CD14-positive monocyte (primary cell): ENCODE data around the gene XXYLT1. TPM values are rescaled to one million over a fixed set of nuclear protein-coding genes. Genes with fewer than 3 reads are reported as not detected.
A peak's percentile ranks its signal among the peaks of the same experiment; 100 is the strongest.

Source experiments
- DNase-seq, 3 donors: peaks; one replicate each; pipeline ENCODE4 v3.0.0-alpha.2; 2011 to 2022
- H2AFZ ChIP-seq: 2 replicates; pipeline ENCODE4 v1.6.0; 2012; ENCODE audit warnings: mild to moderate bottlenecking, low read depth, low read length, inconsistent platforms; ENCODE audit not compliant: insufficient read depth, poor library complexity, severe bottlenecking
- H3K27ac ChIP-seq, 2 donors: 1 replicate in 1 of 2; 2 replicates in 1 of 2; pipeline ENCODE4 v1.5.1; 2012 to 2013; ENCODE audit warnings: low read length in 2 of 2, control low read depth in 1 of 2, inconsistent platforms in 1 of 2, low read depth in 1 of 2, mild to moderate bottlenecking in 1 of 2
- H3K27me3 ChIP-seq, 2 donors: one replicate each; pipeline versions ENCODE4 v1.6.0 to v1.6.1; 2011 to 2013; ENCODE audit warnings: low read length in 2 of 2; ENCODE audit not compliant: control insufficient read depth in 2 of 2, insufficient read depth in 2 of 2
- H3K36me3 ChIP-seq, 2 donors: replicated peaks in 1 of 2; 1 replicate in 1 of 2; 2 replicates in 1 of 2; pipeline versions ENCODE4 v1.5.1 to v1.6.1; 2012 to 2013; ENCODE audit warnings: low read length in 2 of 2, control low read depth in 1 of 2, inconsistent platforms in 1 of 2, mild to moderate bottlenecking in 1 of 2; ENCODE audit not compliant: insufficient read depth in 2 of 2, control insufficient read depth in 1 of 2
- H3K4me1 ChIP-seq, 2 donors: 1 replicate in 1 of 2; 2 replicates in 1 of 2; pipeline versions ENCODE4 v1.5.1 to v1.6.1; 2012 to 2013; ENCODE audit warnings: low read length in 2 of 2, control low read depth in 1 of 2, inconsistent platforms in 1 of 2, mild to moderate bottlenecking in 1 of 2, moderate library complexity in 1 of 2; ENCODE audit not compliant: insufficient read depth in 2 of 2, control insufficient read depth in 1 of 2
- H3K4me2 ChIP-seq: replicated peaks from 2 replicates; pipeline ENCODE3; 2012; ENCODE audit warnings: low read length, moderate library complexity, mild to moderate bottlenecking; ENCODE audit not compliant: poor library complexity, severe bottlenecking; ENCODE audit errors: extremely low read depth
- H3K4me3 ChIP-seq, 3 experiments: fragments of 200-600 bp in 1 of 3; sonication (generic) in 1 of 3; replicated peaks in 1 of 3; 1 replicate in 2 of 3; 2 replicates in 1 of 3; pipeline ENCODE4 v1.5.1; 2011 to 2013; ENCODE audit warnings: low read length in 3 of 3, mild to moderate bottlenecking in 3 of 3, control low read depth in 2 of 3, low read depth in 2 of 3, inconsistent platforms in 1 of 3, moderate library complexity in 1 of 3
- H3K79me2 ChIP-seq: 2 replicates; pipeline ENCODE4 v1.6.0; 2012; ENCODE audit warnings: mild to moderate bottlenecking, control low read depth, inconsistent platforms, low read length, moderate library complexity; ENCODE audit not compliant: insufficient read depth
- H3K9ac ChIP-seq: 2 replicates; pipeline ENCODE4 v1.6.0; 2017; ENCODE audit warnings: low read length, mild to moderate bottlenecking; ENCODE audit not compliant: insufficient read depth, poor library complexity, severe bottlenecking
- H3K9me3 ChIP-seq, 2 donors: replicated peaks in 1 of 2; 1 replicate in 1 of 2; 2 replicates in 1 of 2; pipeline versions ENCODE4 v1.5.1 to v1.6.1; 2012 to 2013; ENCODE audit warnings: low read length in 2 of 2, control low read depth in 1 of 2; ENCODE audit not compliant: control insufficient read depth in 1 of 2, insufficient read depth in 1 of 2
- H4K20me1 ChIP-seq: 2 replicates; pipeline ENCODE4 v1.6.0; 2012; ENCODE audit warnings: mild to moderate bottlenecking, low read length, control low read depth, moderate library complexity; ENCODE audit not compliant: insufficient read depth
- H3K27ac Mint-ChIP-seq, 7 donors: one replicate each; pipeline ENCODE4 v1.8.0; 2020; ENCODE audit warnings: mild to moderate bottlenecking in 7 of 7, mixed read lengths in 7 of 7, moderate library complexity in 6 of 7, inconsistent platforms in 2 of 7
- H3K27me3 Mint-ChIP-seq, 3 donors: one replicate each; pipeline ENCODE4 v1.8.0; 2021 to 2022; ENCODE audit warnings: low read depth in 3 of 3, mild to moderate bottlenecking in 3 of 3, mixed read lengths in 3 of 3, moderate library complexity in 3 of 3, inconsistent platforms in 1 of 3
- H3K36me3 Mint-ChIP-seq, 2 donors: one replicate each; pipeline ENCODE4 v1.8.0; 2020; ENCODE audit warnings: mixed read lengths in 2 of 2, inconsistent platforms in 1 of 2, mild to moderate bottlenecking in 1 of 2
- H3K4me1 Mint-ChIP-seq: one replicate; pipeline ENCODE4 v1.8.0; 2020; ENCODE audit warnings: mild to moderate bottlenecking, mixed read lengths
- H3K4me3 Mint-ChIP-seq, 2 donors: one replicate each; pipeline ENCODE4 v1.8.0; 2020; ENCODE audit warnings: mild to moderate bottlenecking in 2 of 2, mixed read lengths in 2 of 2, moderate library complexity in 1 of 2
- H3K9me3 Mint-ChIP-seq, 7 donors: one replicate each; pipeline ENCODE4 v1.8.0; 2020 to 2022; ENCODE audit warnings: mixed read lengths in 7 of 7, mild to moderate bottlenecking in 6 of 7, moderate library complexity in 6 of 7, inconsistent platforms in 2 of 7
- WGBS: methylation state at CpG from one replicate; pipeline ENCODE4 v1.1.5; 2013; ENCODE audit warnings: missing lambda C conversion rate; ENCODE audit not compliant: insufficient coverage; 5-methylcytosine and 5-hydroxymethylcytosine counted together
- intact Hi-C, 2 donors: fragments of 100-400 bp; cut with micrococcal nuclease; formaldehyde crosslinking; loops; one replicate each; pipeline versions ENCODE4 v1.15.0 to v1.15.1; 2023
- polyA plus RNA-seq, 3 donors: library from polyadenylated mRNA; depleted of rRNA in 1 of 3; unstranded in 2 of 3; stranded (reverse) in 1 of 3; fragments of 300-500 nt in 2 of 3; fragments of >200 nt in 1 of 3; fragmentation: Illumina TruSeq in 2 of 3; gene quantifications; 1 replicate in 2 of 3; 2 replicates in 1 of 3; pipeline ENCODE4 v1.2.3, GENCODE V29; 2012 to 2021
- TF ChIP-seq, protein P1 (sequence below): fragments of 200-600 bp; IDR thresholded peaks from one replicate; pipeline ENCODE4 v1.8.0; 2022; ENCODE audit warnings: antibody characterized with exemption, mild to moderate bottlenecking

Gene XXYLT1
- polyA plus RNA-seq, 3 donors = 11.8 to 13.5 (median 13.2) TPM

DNA sequence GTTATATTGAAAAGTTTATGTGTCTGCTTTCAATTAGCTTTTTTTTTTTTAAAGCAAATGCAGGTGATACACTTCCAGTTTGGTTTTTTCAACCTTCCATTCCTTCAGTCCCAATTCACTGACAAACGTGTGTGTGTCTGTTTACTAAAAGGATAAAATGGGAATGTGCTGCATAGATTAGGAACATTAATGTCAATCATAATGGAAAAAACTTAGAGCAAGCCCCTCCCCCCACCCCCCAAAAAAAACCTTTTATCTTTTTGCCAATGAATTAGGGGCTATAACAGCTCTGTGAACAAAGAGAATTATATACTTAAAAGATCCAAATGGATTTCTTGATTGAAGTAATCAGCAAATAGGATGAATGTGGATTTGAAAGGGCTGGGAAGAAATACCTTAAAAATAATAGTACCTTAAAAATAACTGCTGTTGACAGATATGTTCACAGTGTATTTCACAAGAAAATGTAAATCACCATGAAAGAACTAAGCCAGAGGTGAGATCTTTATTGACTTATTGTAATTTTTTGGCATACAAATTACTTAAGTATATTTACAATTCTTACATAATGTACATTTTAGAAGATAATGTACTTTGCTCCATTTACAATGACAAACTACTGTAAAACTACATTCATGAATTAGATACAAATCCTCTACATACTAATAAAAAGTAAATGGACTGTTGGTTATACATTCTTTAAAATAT, 3.5 kb upstream of the XXYLT1 start:
- Mint-ChIP-seq H3K36me3 (peaks cover 22 to 25% of the 10 kb centered on the region in 2 donors), H3K27me3 (peaks cover 0 to 3% (median 0%) of the 10 kb centered on the region in 3 donors), H3K9me3 (no peaks in the 10 kb centered on the region), H3K4me1 (peaks cover 15% of the 10 kb centered on the region), H3K4me3 (no peak overlapping the region), H3K27ac (no peak overlapping the region)
- no peak for DNase-seq
- Histone ChIP-seq H2AFZ (no peak overlapping the region), H3K4me1 (peaks cover 19 to 24% of the 10 kb centered on the region in 2 donors), H3K4me3 (no peak overlapping the region), H3K27me3 (no peaks in the 10 kb centered on the region), H3K4me2 (no peak overlapping the region), H3K27ac (no peak overlapping the region), H3K79me2 (peaks cover 6% of the 10 kb centered on the region), H3K9me3 (no peaks in the 10 kb centered on the region), H3K36me3 (peaks cover 46 to 51% of the 10 kb centered on the region in 2 donors), H3K9ac (no peak overlapping the region), H4K20me1 (peaks cover 47% of the 10 kb centered on the region)
- intact Hi-C loops = loop anchor here (5.0 kb wide), 2 partner anchors 248 to 268 kb away; partner anchors contain the start of gene PPP1R2 (in 1 of the 2)
- TF ChIP-seq, protein P1, sequence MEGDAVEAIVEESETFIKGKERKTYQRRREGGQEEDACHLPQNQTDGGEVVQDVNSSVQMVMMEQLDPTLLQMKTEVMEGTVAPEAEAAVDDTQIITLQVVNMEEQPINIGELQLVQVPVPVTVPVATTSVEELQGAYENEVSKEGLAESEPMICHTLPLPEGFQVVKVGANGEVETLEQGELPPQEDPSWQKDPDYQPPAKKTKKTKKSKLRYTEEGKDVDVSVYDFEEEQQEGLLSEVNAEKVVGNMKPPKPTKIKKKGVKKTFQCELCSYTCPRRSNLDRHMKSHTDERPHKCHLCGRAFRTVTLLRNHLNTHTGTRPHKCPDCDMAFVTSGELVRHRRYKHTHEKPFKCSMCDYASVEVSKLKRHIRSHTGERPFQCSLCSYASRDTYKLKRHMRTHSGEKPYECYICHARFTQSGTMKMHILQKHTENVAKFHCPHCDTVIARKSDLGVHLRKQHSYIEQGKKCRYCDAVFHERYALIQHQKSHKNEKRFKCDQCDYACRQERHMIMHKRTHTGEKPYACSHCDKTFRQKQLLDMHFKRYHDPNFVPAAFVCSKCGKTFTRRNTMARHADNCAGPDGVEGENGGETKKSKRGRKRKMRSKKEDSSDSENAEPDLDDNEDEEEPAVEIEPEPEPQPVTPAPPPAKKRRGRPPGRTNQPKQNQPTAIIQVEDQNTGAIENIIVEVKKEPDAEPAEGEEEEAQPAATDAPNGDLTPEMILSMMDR = no peak
- WGBS = no CpG with 5 or more reads among the region's 1 CpG

DNA sequence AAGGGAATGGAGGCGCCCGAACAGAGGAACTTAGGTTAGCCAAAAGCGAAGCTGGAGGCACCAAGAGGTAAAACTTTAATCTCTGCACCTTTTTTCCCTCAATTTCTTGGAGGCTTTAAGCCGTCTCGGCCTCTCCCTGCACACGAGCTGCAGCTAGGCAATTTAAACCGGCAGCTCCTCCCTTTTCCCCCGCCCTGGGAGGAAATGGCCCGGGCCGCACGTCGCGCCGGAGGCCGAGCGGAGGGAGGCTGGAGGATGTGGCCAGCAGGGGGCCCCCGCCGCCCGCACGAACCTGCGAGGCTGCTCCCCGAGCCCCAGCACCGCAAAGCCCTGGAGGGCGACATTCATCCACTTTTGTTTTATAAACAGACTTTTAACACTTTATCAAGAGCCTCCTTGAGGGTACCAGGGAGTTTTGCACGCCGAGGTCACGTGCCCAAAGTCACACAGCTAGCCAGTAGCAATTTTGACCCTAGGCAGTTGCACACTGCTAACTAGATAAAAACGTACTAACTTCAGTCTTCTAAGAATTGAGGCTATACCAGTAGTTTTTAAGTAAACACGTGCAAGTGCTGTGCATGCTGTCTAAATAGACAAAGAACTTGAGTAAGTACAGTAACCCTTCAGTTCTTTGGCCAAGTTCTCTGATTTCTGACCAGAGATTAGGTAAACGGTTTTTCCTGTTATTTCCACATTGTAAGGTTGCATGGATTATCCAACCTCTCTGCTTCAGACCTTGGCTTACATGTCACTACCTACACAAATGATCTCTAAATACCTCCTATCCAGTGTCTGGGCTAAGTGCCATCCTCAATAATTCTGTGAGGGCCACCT, 668 bp upstream of the XXYLT1 start:
- intact Hi-C loops = loop anchor here (5.0 kb wide), 2 partner anchors 251 to 271 kb away; partner anchors contain the start of gene PPP1R2 (in 1 of the 2)
- H3K79me2 ChIP-seq = peaks cover 29% of the 10 kb centered on the region
- peak overlapping the region; percentile 90 for H2AFZ ChIP-seq
- peaks cover 21 to 34% of the 10 kb centered on the region in 2 donors for H3K36me3 ChIP-seq
- peaks cover 17 to 22% of the 10 kb centered on the region in 2 donors for H3K36me3 Mint-ChIP-seq
- peaks cover 0 to 5% (median 0%) of the 10 kb centered on the region in 3 donors for H3K27me3 Mint-ChIP-seq
- H3K9ac ChIP-seq = peak overlapping the region; percentile 66
- H3K4me3 ChIP-seq = peak overlapping the region; percentile 62 to 92 (median 91)
- H4K20me1 ChIP-seq = peaks cover 41% of the 10 kb centered on the region
- TF ChIP-seq, protein P1 = peak; percentile 83
- H3K27ac Mint-ChIP-seq = peak overlapping the region; percentile 50 to 84 (median 75)
- H3K27ac ChIP-seq = peak overlapping the region in 1 of 2 donors; percentile 68
- peaks cover 26 to 33% of the 10 kb centered on the region in 2 donors for H3K4me1 ChIP-seq
- H3K4me2 ChIP-seq = peak overlapping the region; percentile 87
- no peaks in the 10 kb centered on the region for H3K9me3 ChIP-seq
- H3K4me1 Mint-ChIP-seq = peaks cover 24% of the 10 kb centered on the region
- 1% methylated on average over 23 of the region's 30 CpGs for WGBS
- peak overlapping the region; percentile 84 to 90 for H3K4me3 Mint-ChIP-seq
- no peaks in the 10 kb centered on the region for H3K27me3 ChIP-seq
- H3K9me3 Mint-ChIP-seq = peaks cover 0 to 1% (median 0%) of the 10 kb centered on the region in 7 donors
- DNase-seq = peak; percentile 59 to 69 (median 68)
